K562 (cell line): ENCODE results near the gene ZFP14. TPM values are rescaled to one million over a fixed set of nuclear protein-coding genes. Genes with fewer than 3 reads are reported as not detected.
A peak's percentile ranks its signal among the peaks of the same experiment; 100 is the strongest.

Experiments used
- BRF1 ChIP-seq: IDR thresholded peaks from 3 replicates; pipeline ENCODE4 v1.6.1; 2011; ENCODE audit warnings: borderline replicate concordance, mild to moderate bottlenecking; ENCODE audit not compliant: insufficient read length; ENCODE audit errors: extremely low read depth
- CBX5 ChIP-seq: IDR thresholded peaks from 2 replicates; pipeline ENCODE4 v1.6.1; 2014; ENCODE audit warnings: low read depth, borderline replicate concordance
- CCNT2 ChIP-seq: IDR thresholded peaks from 2 replicates; pipeline ENCODE4 v1.6.1; 2011; ENCODE audit warnings: borderline replicate concordance, low read depth, mild to moderate bottlenecking, moderate library complexity, mixed read lengths, low read length; ENCODE audit not compliant: insufficient read length; ENCODE audit errors: extremely low read depth
- EGR1 ChIP-seq: fragments of 450-650 bp; conservative IDR thresholded peaks from 2 replicates; pipeline ENCODE4 v1.6.1; 2017; ENCODE audit warnings: mild to moderate bottlenecking
- FIP1L1 ChIP-seq: fragments of 200-400 bp; formaldehyde crosslinking; IDR thresholded peaks from 2 replicates; pipeline ENCODE4 v1.6.1; 2018; ENCODE audit warnings: mild to moderate bottlenecking, low read depth, low read length; ENCODE audit not compliant: poor library complexity, severe bottlenecking
- FOXK2 ChIP-seq, 2 experiments: fragments of 450-650 bp; IDR thresholded peaks in 1 of 2; conservative IDR thresholded peaks in 1 of 2; 2 replicates each; pipeline ENCODE4 v1.6.1; 2016; ENCODE audit warnings: low read depth in 2 of 2, mild to moderate bottlenecking in 1 of 2
- PCBP2 ChIP-seq: fragments of 200-400 bp; formaldehyde crosslinking; IDR thresholded peaks from 2 replicates; pipeline ENCODE4 v1.6.1; 2018; ENCODE audit warnings: low read length, low read depth, mild to moderate bottlenecking, moderate library complexity; ENCODE audit not compliant: poor library complexity, severe bottlenecking
- POLR2A ChIP-seq: fragments of 450-650 bp; conservative IDR thresholded peaks from 2 replicates; pipeline ENCODE4 v1.6.1; 2016
- POLR2G ChIP-seq: fragments of 200-400 bp; formaldehyde crosslinking; IDR thresholded peaks from 2 replicates; pipeline ENCODE4 v1.6.1; 2017; ENCODE audit warnings: low read depth, mild to moderate bottlenecking, antibody characterized with exemption, low read length, moderate library complexity
- POLR2H ChIP-seq: IDR thresholded peaks from 2 replicates; pipeline ENCODE4 v1.6.1; 2016; ENCODE audit warnings: missing genetic modification characterization, low read depth, mild to moderate bottlenecking, control low read depth, missing compliant biosample characterization, moderate library complexity
- RBFOX2 ChIP-seq: fragments of 200-400 bp; formaldehyde crosslinking; IDR thresholded peaks from 2 replicates; pipeline ENCODE4 v1.6.1; 2017; ENCODE audit warnings: low read depth, mild to moderate bottlenecking, low read length, moderate library complexity
- SUPT5H ChIP-seq: fragments of 450-650 bp; IDR thresholded peaks from 2 replicates; pipeline ENCODE4 v1.6.1; 2016
- ZBTB7A ChIP-seq: IDR thresholded peaks from 2 replicates; pipeline ENCODE4 v1.6.1; 2011; ENCODE audit warnings: low read depth, mild to moderate bottlenecking, low read length, moderate library complexity, borderline replicate concordance; ENCODE audit not compliant: control insufficient read depth
- ZFX ChIP-seq: sonication (generic); formaldehyde crosslinking; IDR thresholded peaks from 2 replicates; pipeline ENCODE4 v1.8.0; 2022; ENCODE audit warnings: mild to moderate bottlenecking, missing genetic modification reagents, moderate library complexity
- ZNF79 ChIP-seq: fragments of 250-450 bp; sonication (Bioruptor Pico); IDR thresholded peaks from 2 replicates; pipeline ENCODE4 v1.4.0; 2020; ENCODE audit warnings: low read depth, mild to moderate bottlenecking, moderate library complexity
- polyA plus RNA-seq, 8 experiments: library from polyadenylated mRNA; depleted of rRNA in 4 of 8; stranded (reverse) in 5 of 8; unstranded in 3 of 8; fragments of >200 nt; fragmentation: Nextera tagmentation in 2 of 8; fragmentation: Illumina TruSeq in 1 of 8; extraction: Ambion mirVana in 2 of 8; extraction: Trizol in 1 of 8; gene quantifications; 2 replicates each; pipeline versions ENCODE4 v1.2.1 to v1.2.3, GENCODE V29; 2011 to 2014; ENCODE audit warnings: inconsistent platforms in 1 of 8, missing spikeins in 1 of 8
- total RNA-seq, 7 experiments: library from RNA; depleted of rRNA in 6 of 7; stranded (reverse); fragments of >200 nt in 6 of 7; fragmentation: Illumina TruSeq in 2 of 7; extraction: Trizol in 2 of 7; gene quantifications; 2 replicates each; pipeline versions ENCODE4 v1.2.1 to v1.2.3, GENCODE V29; 2011 to 2021; ENCODE audit warnings: low replicate concordance in 1 of 7
- TF ChIP-seq, protein P1 (sequence below): fragments of 250-450 bp; sonication (Bioruptor Pico); IDR thresholded peaks from 2 replicates; pipeline ENCODE4 v1.5.0; 2022; ENCODE audit warnings: mild to moderate bottlenecking
- TF ChIP-seq, protein P2 (sequence below): sonication (generic); formaldehyde crosslinking; IDR thresholded peaks from 2 replicates; pipeline ENCODE4 v1.8.0; 2023; ENCODE audit warnings: mild to moderate bottlenecking, missing genetic modification reagents
- TF ChIP-seq, protein P3 (sequence below): IDR thresholded peaks from 2 replicates; pipeline ENCODE4 v1.6.1; 2014; ENCODE audit warnings: antibody characterized with exemption

The ZFP14 gene
- total and polyA plus RNA-seq, 9 of the 15 experiments (the other 6 are each of a cell fraction or from before 2014, with no cell fraction given) = 0.80 to 1.9 (median 1.4) TPM

DNA sequence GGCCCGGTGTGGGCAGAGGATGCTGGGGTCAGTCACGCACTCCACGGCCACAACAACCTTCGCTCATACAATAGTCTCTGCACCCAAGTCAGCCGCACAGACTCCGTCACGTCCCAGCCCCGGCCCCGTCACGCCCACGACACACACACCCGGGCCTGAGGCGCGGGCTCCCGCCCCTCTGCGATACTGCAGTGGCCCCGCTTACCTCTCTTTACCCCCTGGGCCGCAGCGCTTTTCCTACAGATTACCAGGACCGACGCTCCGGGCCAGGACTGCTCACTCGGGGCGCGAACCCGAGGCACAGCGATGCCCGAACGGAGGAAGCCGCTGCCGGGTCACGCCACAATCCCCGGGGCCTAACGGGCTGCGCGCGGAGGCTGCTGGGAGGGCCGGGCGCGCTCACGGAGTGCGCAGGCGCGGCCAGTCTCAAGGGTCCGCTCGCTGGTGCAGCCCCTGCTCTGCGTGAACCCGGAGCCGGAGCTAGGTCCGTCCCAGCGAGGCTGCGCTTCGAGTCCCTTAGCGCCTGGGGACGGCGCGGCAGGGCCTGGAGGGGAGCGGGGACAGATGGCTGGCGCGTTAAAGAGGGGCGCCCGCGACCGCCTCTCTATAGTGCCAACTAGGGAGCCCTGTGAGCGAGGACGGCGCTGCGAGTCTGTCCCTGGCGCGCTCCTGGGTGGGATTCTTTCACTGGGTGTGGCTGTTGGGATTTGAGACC is 39.4 kb upstream of the ZFP14 start, which contains the start of gene ZFP82 (continued):
- TF ChIP-seq POLR2G = peak; percentile 87
- peak; percentile 84 for TF ChIP-seq RBFOX2
- TF ChIP-seq, protein P1, sequence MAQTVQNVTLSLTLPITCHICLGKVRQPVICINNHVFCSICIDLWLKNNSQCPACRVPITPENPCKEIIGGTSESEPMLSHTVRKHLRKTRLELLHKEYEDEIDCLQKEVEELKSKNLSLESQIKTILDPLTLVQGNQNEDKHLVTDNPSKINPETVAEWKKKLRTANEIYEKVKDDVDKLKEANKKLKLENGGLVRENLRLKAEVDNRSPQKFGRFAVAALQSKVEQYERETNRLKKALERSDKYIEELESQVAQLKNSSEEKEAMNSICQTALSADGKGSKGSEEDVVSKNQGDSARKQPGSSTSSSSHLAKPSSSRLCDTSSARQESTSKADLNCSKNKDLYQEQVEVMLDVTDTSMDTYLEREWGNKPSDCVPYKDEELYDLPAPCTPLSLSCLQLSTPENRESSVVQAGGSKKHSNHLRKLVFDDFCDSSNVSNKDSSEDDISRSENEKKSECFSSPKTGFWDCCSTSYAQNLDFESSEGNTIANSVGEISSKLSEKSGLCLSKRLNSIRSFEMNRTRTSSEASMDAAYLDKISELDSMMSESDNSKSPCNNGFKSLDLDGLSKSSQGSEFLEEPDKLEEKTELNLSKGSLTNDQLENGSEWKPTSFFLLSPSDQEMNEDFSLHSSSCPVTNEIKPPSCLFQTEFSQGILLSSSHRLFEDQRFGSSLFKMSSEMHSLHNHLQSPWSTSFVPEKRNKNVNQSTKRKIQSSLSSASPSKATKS = no peak
- TF ChIP-seq EGR1 = peak; percentile 49
- TF ChIP-seq PCBP2 = no peak
- no peak for TF ChIP-seq CCNT2
- TF ChIP-seq ZFX = peak; percentile 32; the same call in 1 of the 2 replicates
- no peak for TF ChIP-seq CBX5
- TF ChIP-seq, protein P2, sequence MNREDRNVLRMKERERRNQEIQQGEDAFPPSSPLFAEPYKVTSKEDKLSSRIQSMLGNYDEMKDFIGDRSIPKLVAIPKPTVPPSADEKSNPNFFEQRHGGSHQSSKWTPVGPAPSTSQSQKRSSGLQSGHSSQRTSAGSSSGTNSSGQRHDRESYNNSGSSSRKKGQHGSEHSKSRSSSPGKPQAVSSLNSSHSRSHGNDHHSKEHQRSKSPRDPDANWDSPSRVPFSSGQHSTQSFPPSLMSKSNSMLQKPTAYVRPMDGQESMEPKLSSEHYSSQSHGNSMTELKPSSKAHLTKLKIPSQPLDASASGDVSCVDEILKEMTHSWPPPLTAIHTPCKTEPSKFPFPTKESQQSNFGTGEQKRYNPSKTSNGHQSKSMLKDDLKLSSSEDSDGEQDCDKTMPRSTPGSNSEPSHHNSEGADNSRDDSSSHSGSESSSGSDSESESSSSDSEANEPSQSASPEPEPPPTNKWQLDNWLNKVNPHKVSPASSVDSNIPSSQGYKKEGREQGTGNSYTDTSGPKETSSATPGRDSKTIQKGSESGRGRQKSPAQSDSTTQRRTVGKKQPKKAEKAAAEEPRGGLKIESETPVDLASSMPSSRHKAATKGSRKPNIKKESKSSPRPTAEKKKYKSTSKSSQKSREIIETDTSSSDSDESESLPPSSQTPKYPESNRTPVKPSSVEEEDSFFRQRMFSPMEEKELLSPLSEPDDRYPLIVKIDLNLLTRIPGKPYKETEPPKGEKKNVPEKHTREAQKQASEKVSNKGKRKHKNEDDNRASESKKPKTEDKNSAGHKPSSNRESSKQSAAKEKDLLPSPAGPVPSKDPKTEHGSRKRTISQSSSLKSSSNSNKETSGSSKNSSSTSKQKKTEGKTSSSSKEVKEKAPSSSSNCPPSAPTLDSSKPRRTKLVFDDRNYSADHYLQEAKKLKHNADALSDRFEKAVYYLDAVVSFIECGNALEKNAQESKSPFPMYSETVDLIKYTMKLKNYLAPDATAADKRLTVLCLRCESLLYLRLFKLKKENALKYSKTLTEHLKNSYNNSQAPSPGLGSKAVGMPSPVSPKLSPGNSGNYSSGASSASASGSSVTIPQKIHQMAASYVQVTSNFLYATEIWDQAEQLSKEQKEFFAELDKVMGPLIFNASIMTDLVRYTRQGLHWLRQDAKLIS = no peak
- TF ChIP-seq POLR2H (tag) = 0 out of 2 replicates have a peak, but pooled peaks have one; percentile 33
- no peak for TF ChIP-seq FOXK2 (conservative IDR thresholded peaks at IDR 0.05 in 1 of 2, IDR thresholded peaks at IDR 0.05 in 1 of 2; ENCODE audit: low read depth in 2 of 2)
- no peak for TF ChIP-seq ZNF79
- peak; percentile 50; the same call in 1 of the 2 replicates for TF ChIP-seq ZBTB7A
- TF ChIP-seq BRF1 = no peak
- TF ChIP-seq POLR2A = peak; percentile 65
- peak; percentile 62 for TF ChIP-seq SUPT5H
- peak; percentile 23 for TF ChIP-seq FIP1L1
- TF ChIP-seq, protein P3, sequence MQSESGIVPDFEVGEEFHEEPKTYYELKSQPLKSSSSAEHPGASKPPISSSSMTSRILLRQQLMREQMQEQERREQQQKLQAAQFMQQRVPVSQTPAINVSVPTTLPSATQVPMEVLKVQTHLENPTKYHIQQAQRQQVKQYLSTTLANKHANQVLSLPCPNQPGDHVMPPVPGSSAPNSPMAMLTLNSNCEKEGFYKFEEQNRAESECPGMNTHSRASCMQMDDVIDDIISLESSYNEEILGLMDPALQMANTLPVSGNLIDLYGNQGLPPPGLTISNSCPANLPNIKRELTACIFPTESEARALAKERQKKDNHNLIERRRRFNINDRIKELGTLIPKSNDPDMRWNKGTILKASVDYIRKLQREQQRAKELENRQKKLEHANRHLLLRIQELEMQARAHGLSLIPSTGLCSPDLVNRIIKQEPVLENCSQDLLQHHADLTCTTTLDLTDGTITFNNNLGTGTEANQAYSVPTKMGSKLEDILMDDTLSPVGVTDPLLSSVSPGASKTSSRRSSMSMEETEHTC = no peak
